CD14-positive monocyte (primary cell): ENCODE measurements around the gene TCEAL1. TPM values are rescaled to one million over a fixed set of nuclear protein-coding genes. Genes with fewer than 3 reads are reported as not detected.
A peak's percentile ranks its signal among the peaks of the same experiment; 100 is the strongest.

ENCODE experiments used
- DNase-seq, 3 donors: peaks; one replicate each; pipeline ENCODE4 v3.0.0-alpha.2; 2011 to 2022
- H2AFZ ChIP-seq: 2 replicates; pipeline ENCODE4 v1.6.0; 2012; ENCODE audit warnings: mild to moderate bottlenecking, low read depth, low read length, inconsistent platforms; ENCODE audit not compliant: insufficient read depth, poor library complexity, severe bottlenecking
- H3K27ac ChIP-seq, 2 donors: 1 replicate in 1 of 2; 2 replicates in 1 of 2; pipeline ENCODE4 v1.5.1; 2012 to 2013; ENCODE audit warnings: low read length in 2 of 2, control low read depth in 1 of 2, inconsistent platforms in 1 of 2, low read depth in 1 of 2, mild to moderate bottlenecking in 1 of 2
- H3K27me3 ChIP-seq, 2 donors: one replicate each; pipeline versions ENCODE4 v1.6.0 to v1.6.1; 2011 to 2013; ENCODE audit warnings: low read length in 2 of 2; ENCODE audit not compliant: control insufficient read depth in 2 of 2, insufficient read depth in 2 of 2
- H3K36me3 ChIP-seq, 2 donors: replicated peaks in 1 of 2; 1 replicate in 1 of 2; 2 replicates in 1 of 2; pipeline versions ENCODE4 v1.5.1 to v1.6.1; 2012 to 2013; ENCODE audit warnings: low read length in 2 of 2, control low read depth in 1 of 2, inconsistent platforms in 1 of 2, mild to moderate bottlenecking in 1 of 2; ENCODE audit not compliant: insufficient read depth in 2 of 2, control insufficient read depth in 1 of 2
- H3K4me1 ChIP-seq, 2 donors: 1 replicate in 1 of 2; 2 replicates in 1 of 2; pipeline versions ENCODE4 v1.5.1 to v1.6.1; 2012 to 2013; ENCODE audit warnings: low read length in 2 of 2, control low read depth in 1 of 2, inconsistent platforms in 1 of 2, mild to moderate bottlenecking in 1 of 2, moderate library complexity in 1 of 2; ENCODE audit not compliant: insufficient read depth in 2 of 2, control insufficient read depth in 1 of 2
- H3K4me2 ChIP-seq: replicated peaks from 2 replicates; pipeline ENCODE3; 2012; ENCODE audit warnings: low read length, moderate library complexity, mild to moderate bottlenecking; ENCODE audit not compliant: poor library complexity, severe bottlenecking; ENCODE audit errors: extremely low read depth
- H3K4me3 ChIP-seq, 3 experiments: fragments of 200-600 bp in 1 of 3; sonication (generic) in 1 of 3; replicated peaks in 1 of 3; 1 replicate in 2 of 3; 2 replicates in 1 of 3; pipeline ENCODE4 v1.5.1; 2011 to 2013; ENCODE audit warnings: low read length in 3 of 3, mild to moderate bottlenecking in 3 of 3, control low read depth in 2 of 3, low read depth in 2 of 3, inconsistent platforms in 1 of 3, moderate library complexity in 1 of 3
- H3K79me2 ChIP-seq: 2 replicates; pipeline ENCODE4 v1.6.0; 2012; ENCODE audit warnings: mild to moderate bottlenecking, control low read depth, inconsistent platforms, low read length, moderate library complexity; ENCODE audit not compliant: insufficient read depth
- H3K9ac ChIP-seq: 2 replicates; pipeline ENCODE4 v1.6.0; 2017; ENCODE audit warnings: low read length, mild to moderate bottlenecking; ENCODE audit not compliant: insufficient read depth, poor library complexity, severe bottlenecking
- H3K9me3 ChIP-seq, 2 donors: replicated peaks in 1 of 2; 1 replicate in 1 of 2; 2 replicates in 1 of 2; pipeline versions ENCODE4 v1.5.1 to v1.6.1; 2012 to 2013; ENCODE audit warnings: low read length in 2 of 2, control low read depth in 1 of 2; ENCODE audit not compliant: control insufficient read depth in 1 of 2, insufficient read depth in 1 of 2
- H4K20me1 ChIP-seq: 2 replicates; pipeline ENCODE4 v1.6.0; 2012; ENCODE audit warnings: mild to moderate bottlenecking, low read length, control low read depth, moderate library complexity; ENCODE audit not compliant: insufficient read depth
- H3K27ac Mint-ChIP-seq, 7 donors: one replicate each; pipeline ENCODE4 v1.8.0; 2020; ENCODE audit warnings: mild to moderate bottlenecking in 7 of 7, mixed read lengths in 7 of 7, moderate library complexity in 6 of 7, inconsistent platforms in 2 of 7
- H3K27me3 Mint-ChIP-seq, 3 donors: one replicate each; pipeline ENCODE4 v1.8.0; 2021 to 2022; ENCODE audit warnings: low read depth in 3 of 3, mild to moderate bottlenecking in 3 of 3, mixed read lengths in 3 of 3, moderate library complexity in 3 of 3, inconsistent platforms in 1 of 3
- H3K36me3 Mint-ChIP-seq, 2 donors: one replicate each; pipeline ENCODE4 v1.8.0; 2020; ENCODE audit warnings: mixed read lengths in 2 of 2, inconsistent platforms in 1 of 2, mild to moderate bottlenecking in 1 of 2
- H3K4me1 Mint-ChIP-seq: one replicate; pipeline ENCODE4 v1.8.0; 2020; ENCODE audit warnings: mild to moderate bottlenecking, mixed read lengths
- H3K4me3 Mint-ChIP-seq, 2 donors: one replicate each; pipeline ENCODE4 v1.8.0; 2020; ENCODE audit warnings: mild to moderate bottlenecking in 2 of 2, mixed read lengths in 2 of 2, moderate library complexity in 1 of 2
- H3K9me3 Mint-ChIP-seq, 7 donors: one replicate each; pipeline ENCODE4 v1.8.0; 2020 to 2022; ENCODE audit warnings: mixed read lengths in 7 of 7, mild to moderate bottlenecking in 6 of 7, moderate library complexity in 6 of 7, inconsistent platforms in 2 of 7
- WGBS: methylation state at CpG from one replicate; pipeline ENCODE4 v1.1.5; 2013; ENCODE audit warnings: missing lambda C conversion rate; ENCODE audit not compliant: insufficient coverage; 5-methylcytosine and 5-hydroxymethylcytosine counted together
- intact Hi-C, 2 donors: fragments of 100-400 bp; cut with micrococcal nuclease; formaldehyde crosslinking; loops; one replicate each; pipeline versions ENCODE4 v1.15.0 to v1.15.1; 2023
- polyA plus RNA-seq, 3 donors: library from polyadenylated mRNA; depleted of rRNA in 1 of 3; unstranded in 2 of 3; stranded (reverse) in 1 of 3; fragments of 300-500 nt in 2 of 3; fragments of >200 nt in 1 of 3; fragmentation: Illumina TruSeq in 2 of 3; gene quantifications; 1 replicate in 2 of 3; 2 replicates in 1 of 3; pipeline ENCODE4 v1.2.3, GENCODE V29; 2012 to 2021
- TF ChIP-seq, protein P1 (sequence below): fragments of 200-600 bp; IDR thresholded peaks from one replicate; pipeline ENCODE4 v1.8.0; 2022; ENCODE audit warnings: antibody characterized with exemption, mild to moderate bottlenecking

The TCEAL1 gene
- polyA plus RNA-seq, 3 donors = 5.5 to 11.4 (median 5.8) TPM

DNA sequence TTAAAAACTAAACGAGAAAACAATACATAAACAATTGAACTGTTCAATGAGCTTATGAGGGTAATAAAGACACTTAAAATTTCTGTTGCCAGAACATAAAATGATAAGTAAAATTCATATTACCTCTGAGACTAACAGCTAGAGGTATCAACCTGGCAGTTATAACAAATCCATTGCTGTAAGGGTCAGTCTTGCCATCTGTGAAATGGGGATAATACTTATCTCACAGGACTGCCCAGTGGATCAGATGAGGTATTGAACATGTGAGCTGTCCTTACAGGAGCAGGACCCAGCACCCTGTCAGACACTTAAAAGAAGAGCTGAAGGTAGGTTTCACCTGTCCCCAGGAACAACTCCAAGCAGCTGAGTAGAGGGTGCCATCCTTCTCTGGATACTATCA lies 18.5 kb upstream of the TCEAL1 start:
- Histone ChIP-seq H3K4me2 (no peak overlapping the region), H3K27me3 (peaks cover 0 to 5% of the 10 kb centered on the region in 2 donors), H3K9me3 (no peaks in the 10 kb centered on the region), H3K27ac (no peak overlapping the region), H3K4me1 (peaks cover 0 to 7% of the 10 kb centered on the region in 2 donors), H4K20me1 (no peaks in the 10 kb centered on the region), H3K9ac (no peak overlapping the region), H2AFZ (no peak overlapping the region), H3K4me3 (no peak overlapping the region), H3K79me2 (no peaks in the 10 kb centered on the region), H3K36me3 (no peaks in the 10 kb centered on the region)
- peaks cover 0 to 2% of the 10 kb centered on the region in 2 donors for H3K36me3 Mint-ChIP-seq
- TF ChIP-seq, protein P1, sequence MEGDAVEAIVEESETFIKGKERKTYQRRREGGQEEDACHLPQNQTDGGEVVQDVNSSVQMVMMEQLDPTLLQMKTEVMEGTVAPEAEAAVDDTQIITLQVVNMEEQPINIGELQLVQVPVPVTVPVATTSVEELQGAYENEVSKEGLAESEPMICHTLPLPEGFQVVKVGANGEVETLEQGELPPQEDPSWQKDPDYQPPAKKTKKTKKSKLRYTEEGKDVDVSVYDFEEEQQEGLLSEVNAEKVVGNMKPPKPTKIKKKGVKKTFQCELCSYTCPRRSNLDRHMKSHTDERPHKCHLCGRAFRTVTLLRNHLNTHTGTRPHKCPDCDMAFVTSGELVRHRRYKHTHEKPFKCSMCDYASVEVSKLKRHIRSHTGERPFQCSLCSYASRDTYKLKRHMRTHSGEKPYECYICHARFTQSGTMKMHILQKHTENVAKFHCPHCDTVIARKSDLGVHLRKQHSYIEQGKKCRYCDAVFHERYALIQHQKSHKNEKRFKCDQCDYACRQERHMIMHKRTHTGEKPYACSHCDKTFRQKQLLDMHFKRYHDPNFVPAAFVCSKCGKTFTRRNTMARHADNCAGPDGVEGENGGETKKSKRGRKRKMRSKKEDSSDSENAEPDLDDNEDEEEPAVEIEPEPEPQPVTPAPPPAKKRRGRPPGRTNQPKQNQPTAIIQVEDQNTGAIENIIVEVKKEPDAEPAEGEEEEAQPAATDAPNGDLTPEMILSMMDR = no peak
- intact Hi-C loops = no loop called here
- H3K4me1 Mint-ChIP-seq = peaks cover 7% of the 10 kb centered on the region
- peaks cover 0 to 15% (median 12%) of the 10 kb centered on the region in 3 donors for H3K27me3 Mint-ChIP-seq
- no peak overlapping the region for H3K4me3 Mint-ChIP-seq
- peaks cover 0 to 5% (median 0%) of the 10 kb centered on the region in 7 donors for H3K9me3 Mint-ChIP-seq
- no peak for DNase-seq
- H3K27ac Mint-ChIP-seq = peak overlapping the region in 1 of 7 donors; percentile 3
- WGBS = no CpG with 5 or more reads among the region's 1 CpG

- Mint-ChIP-seq H3K36me3 (peaks cover 0 to 3% of the 10 kb centered on the region in 2 donors), H3K27me3 (peaks cover 0 to 6% (median 3%) of the 10 kb centered on the region in 3 donors), H3K9me3 (peaks cover 0 to under 1% (median 0%) of the 10 kb centered on the region in 7 donors), H3K4me3 (no peak overlapping the region), H3K4me1 (peaks cover 2% of the 10 kb centered on the region), H3K27ac (no peak overlapping the region)
- no peak overlapping the region for H3K27ac ChIP-seq
- intact Hi-C loops = no loop called here
- H3K4me2 ChIP-seq = no peak overlapping the region
- no peaks in the 10 kb centered on the region for H3K9me3 ChIP-seq
- H3K79me2 ChIP-seq = no peaks in the 10 kb centered on the region
- no peak overlapping the region for H3K9ac ChIP-seq
- no peaks in the 10 kb centered on the region for H3K36me3 ChIP-seq
- H3K27me3 ChIP-seq = no peaks in the 10 kb centered on the region
- H3K4me3 ChIP-seq = no peak overlapping the region
- H4K20me1 ChIP-seq = no peaks in the 10 kb centered on the region
- H2AFZ ChIP-seq = no peak overlapping the region
- no CpG with 5 or more reads among the region's 1 CpG for WGBS
- DNase-seq = no peak
- peaks cover 0 to 3% of the 10 kb centered on the region in 2 donors for H3K4me1 ChIP-seq
- TF ChIP-seq, protein P1 = no peak
Observed at GRCh38 chrX:103613362-103613890, 15.3 kb upstream of the TCEAL1 start.
